ENCODE data around the gene ZNF425.

Gene ZNF425

DNA sequence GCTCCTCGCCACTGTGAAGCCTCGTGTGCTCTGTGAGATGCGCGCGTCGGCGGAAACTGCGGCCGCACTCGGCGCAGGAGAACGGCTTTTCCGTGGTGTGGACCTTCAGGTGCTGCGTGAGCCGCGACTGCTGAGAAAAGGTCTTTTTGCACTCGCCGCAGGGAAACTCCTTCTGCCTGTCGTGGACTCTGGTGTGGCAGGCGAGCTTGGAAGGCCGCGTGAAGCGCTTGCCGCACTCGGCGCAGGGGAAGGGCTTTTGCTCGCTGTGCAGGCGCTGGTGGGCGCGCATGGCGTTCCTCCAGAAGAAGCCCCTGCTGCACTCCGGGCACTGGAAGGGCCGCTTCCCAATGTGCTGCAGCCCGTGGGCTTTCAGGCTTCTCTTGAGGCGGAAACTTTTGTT lies 21.9 kb downstream of the ZNF425 start:
- Histone ChIP-seq H4K8ac (ENCODE audit: low read depth, low read length) (no peak overlapping the region), H3K14ac (ENCODE audit: low read length) (no peak overlapping the region), H3K23ac (ENCODE audit: low read length) (no peak overlapping the region), H2AK5ac (ENCODE audit: low read length) (no peak overlapping the region), H3K27me3 (ENCODE audit: insufficient read depth, low read length) (no peaks in the 10 kb centered on the region), H3K79me1 (ENCODE audit: low read length) (no peaks in the 10 kb centered on the region), H3K36me3 (ENCODE audit: control insufficient read depth in 1 of 2, insufficient read depth in 2 of 2, low read length in 2 of 2) (peaks cover 15 to 18% of the 10 kb centered on the region in 2 experiments), H3K9me3 (ENCODE audit: insufficient read depth, low read depth, low read length) (no peaks in the 10 kb centered on the region), H3K4me3 (ENCODE audit: low read depth, low read length) (no peak overlapping the region), H3K4ac (ENCODE audit: low read depth, low read length) (no peak overlapping the region), H3K27ac (ENCODE audit: low read depth, low read length) (no peak overlapping the region), H3K4me2 (ENCODE audit: low read length) (no peak overlapping the region), H3K4me1 (ENCODE audit: control insufficient read depth in 1 of 2, insufficient read depth in 2 of 2, low read length in 2 of 2) (no peaks in the 10 kb centered on the region), H2AFZ (ENCODE audit: insufficient read depth, low read length, poor library complexity) (no peak overlapping the region), H2BK5ac (ENCODE audit: low read depth, low read length, poor library complexity) (no peak overlapping the region), H2BK12ac (ENCODE audit: low read length) (no peak overlapping the region), H3K9ac (ENCODE audit: low read length) (no peak overlapping the region), H4K12ac (ENCODE audit: low read depth, low read length) (no peak overlapping the region), H3K79me2 (ENCODE audit: control insufficient read depth, insufficient read depth, low read length, poor library complexity) (no peaks in the 10 kb centered on the region), H4K91ac (ENCODE audit: low read depth, low read length) (no peak overlapping the region), H3K18ac (ENCODE audit: low read length) (no peak overlapping the region), H2BK120ac (ENCODE audit: insufficient read depth, low read length, poor library complexity) (no peak overlapping the region)
- WGBS (ENCODE audit: extremely low coverage, insufficient coverage, insufficient read length) = no CpG with 5 or more reads among the region's 35 CpGs
- DNase-seq = no peak

DNA sequence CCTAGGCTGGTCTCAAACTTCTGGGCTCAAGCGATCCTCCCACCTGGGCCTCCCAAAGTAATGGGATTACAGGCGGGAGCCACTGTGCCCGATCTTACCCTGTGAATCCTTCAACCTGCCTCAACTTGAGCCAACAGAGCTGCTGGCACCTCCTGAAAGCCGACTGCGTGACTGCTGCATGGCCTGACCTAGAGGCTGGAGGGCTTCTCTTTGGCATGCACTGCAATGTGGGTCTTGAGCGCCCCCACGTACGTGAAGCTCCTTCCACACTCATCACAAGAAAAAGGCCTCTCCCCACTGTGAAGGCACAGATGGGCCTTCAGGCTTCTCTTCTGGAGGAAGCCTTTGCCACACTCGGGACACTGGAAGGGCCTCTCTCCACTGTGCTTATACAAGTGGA lies 22.7 kb downstream of the ZNF425 start:
- H3K9me3 ChIP-seq (ENCODE audit: insufficient read depth, low read depth, low read length) = no peaks in the 10 kb centered on the region
- H2BK5ac ChIP-seq (ENCODE audit: low read depth, low read length, poor library complexity) = no peak overlapping the region
- no peak overlapping the region for H3K4ac ChIP-seq (ENCODE audit: low read depth, low read length)
- H2BK12ac ChIP-seq (ENCODE audit: low read length) = no peak overlapping the region
- H3K9ac ChIP-seq (ENCODE audit: low read length) = no peak overlapping the region
- H3K36me3 ChIP-seq (ENCODE audit: control insufficient read depth in 1 of 2, insufficient read depth in 2 of 2, low read length in 2 of 2) = peaks cover 15 to 18% of the 10 kb centered on the region in 2 experiments
- H3K27me3 ChIP-seq (ENCODE audit: insufficient read depth, low read length) = no peaks in the 10 kb centered on the region
- H2BK120ac ChIP-seq (ENCODE audit: insufficient read depth, low read length, poor library complexity) = no peak overlapping the region
- H3K4me3 ChIP-seq (ENCODE audit: low read depth, low read length) = no peak overlapping the region
- no CpG with 5 or more reads among the region's 9 CpGs for WGBS (ENCODE audit: extremely low coverage, insufficient coverage, insufficient read length)
- no peak overlapping the region for H2AFZ ChIP-seq (ENCODE audit: insufficient read depth, low read length, poor library complexity)
- no peak overlapping the region for H2AK5ac ChIP-seq (ENCODE audit: low read length)
- no peaks in the 10 kb centered on the region for H3K4me1 ChIP-seq (ENCODE audit: control insufficient read depth in 1 of 2, insufficient read depth in 2 of 2, low read length in 2 of 2)
- H3K4me2 ChIP-seq (ENCODE audit: low read length) = no peak overlapping the region
- no peaks in the 10 kb centered on the region for H3K79me1 ChIP-seq (ENCODE audit: low read length)
- no peak overlapping the region for H4K12ac ChIP-seq (ENCODE audit: low read depth, low read length)
- no peaks in the 10 kb centered on the region for H3K79me2 ChIP-seq (ENCODE audit: control insufficient read depth, insufficient read depth, low read length, poor library complexity)
- H4K8ac ChIP-seq (ENCODE audit: low read depth, low read length) = no peak overlapping the region
- DNase-seq = no peak
- H3K18ac ChIP-seq (ENCODE audit: low read length) = no peak overlapping the region
- H3K27ac ChIP-seq (ENCODE audit: low read depth, low read length) = no peak overlapping the region
- H4K91ac ChIP-seq (ENCODE audit: low read depth, low read length) = no peak overlapping the region
- no peak overlapping the region for H3K14ac ChIP-seq (ENCODE audit: low read length)
- no peak overlapping the region for H3K23ac ChIP-seq (ENCODE audit: low read length)

DNA sequence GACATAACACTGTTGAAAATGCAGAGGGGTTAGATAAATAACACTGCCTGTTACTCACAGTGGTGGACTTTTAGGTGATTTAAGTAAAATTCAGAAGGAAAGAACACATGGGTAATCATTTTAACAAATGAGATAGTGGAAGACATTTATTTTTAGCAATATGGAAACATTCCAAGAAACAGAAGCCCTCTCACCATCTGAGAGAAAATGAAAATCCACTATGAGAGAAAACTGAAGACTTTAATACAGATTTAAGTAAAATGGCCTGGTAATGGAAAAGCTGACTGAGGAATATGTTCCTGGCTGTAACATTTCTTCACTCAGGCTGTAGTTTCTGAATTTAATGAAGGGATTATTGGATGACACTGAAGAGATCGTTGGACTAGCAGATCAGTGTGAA lies 23.5 kb downstream of the ZNF425 start:
- DNase-seq = no peak
- Histone ChIP-seq H3K4me3 (ENCODE audit: low read depth, low read length) (no peak overlapping the region), H3K23ac (ENCODE audit: low read length) (no peak overlapping the region), H3K79me1 (ENCODE audit: low read length) (no peaks in the 10 kb centered on the region), H2BK12ac (ENCODE audit: low read length) (no peak overlapping the region), H3K18ac (ENCODE audit: low read length) (no peak overlapping the region), H3K79me2 (ENCODE audit: control insufficient read depth, insufficient read depth, low read length, poor library complexity) (no peaks in the 10 kb centered on the region), H3K4me2 (ENCODE audit: low read length) (no peak overlapping the region), H3K14ac (ENCODE audit: low read length) (no peak overlapping the region), H3K9ac (ENCODE audit: low read length) (no peak overlapping the region), H4K8ac (ENCODE audit: low read depth, low read length) (no peak overlapping the region), H2AFZ (ENCODE audit: insufficient read depth, low read length, poor library complexity) (no peak overlapping the region), H3K9me3 (ENCODE audit: insufficient read depth, low read depth, low read length) (no peaks in the 10 kb centered on the region), H2AK5ac (ENCODE audit: low read length) (no peak overlapping the region), H3K36me3 (ENCODE audit: control insufficient read depth in 1 of 2, insufficient read depth in 2 of 2, low read length in 2 of 2) (peaks cover 15 to 18% of the 10 kb centered on the region in 2 experiments), H3K27ac (ENCODE audit: low read depth, low read length) (no peak overlapping the region), H2BK5ac (ENCODE audit: low read depth, low read length, poor library complexity) (no peak overlapping the region), H2BK120ac (ENCODE audit: insufficient read depth, low read length, poor library complexity) (no peak overlapping the region), H3K27me3 (ENCODE audit: insufficient read depth, low read length) (no peaks in the 10 kb centered on the region), H3K4me1 (ENCODE audit: control insufficient read depth in 1 of 2, insufficient read depth in 2 of 2, low read length in 2 of 2) (no peaks in the 10 kb centered on the region), H4K91ac (ENCODE audit: low read depth, low read length) (no peak overlapping the region), H3K4ac (ENCODE audit: low read depth, low read length) (no peak overlapping the region), H4K12ac (ENCODE audit: low read depth, low read length) (no peak overlapping the region)
- no CpG with 5 or more reads among the region's 1 CpG for WGBS (ENCODE audit: extremely low coverage, insufficient coverage, insufficient read length)

GRCh38 chr7:149100821-149101220 lies 25.3 kb downstream of the ZNF425 start:
- WGBS (ENCODE audit: extremely low coverage, insufficient coverage, insufficient read length) = no CpG with 5 or more reads among the region's 2 CpGs
- Histone ChIP-seq H3K14ac (ENCODE audit: low read length) (no peak overlapping the region), H2BK12ac (ENCODE audit: low read length) (no peak overlapping the region), H3K18ac (ENCODE audit: low read length) (no peak overlapping the region), H3K4me3 (ENCODE audit: low read depth, low read length) (no peak overlapping the region), H3K4ac (ENCODE audit: low read depth, low read length) (no peak overlapping the region), H4K91ac (ENCODE audit: low read depth, low read length) (no peak overlapping the region), H2BK5ac (ENCODE audit: low read depth, low read length, poor library complexity) (no peak overlapping the region), H3K79me2 (ENCODE audit: control insufficient read depth, insufficient read depth, low read length, poor library complexity) (no peaks in the 10 kb centered on the region), H3K36me3 (ENCODE audit: control insufficient read depth in 1 of 2, insufficient read depth in 2 of 2, low read length in 2 of 2) (peaks cover 15 to 18% of the 10 kb centered on the region in 2 experiments), H4K12ac (ENCODE audit: low read depth, low read length) (no peak overlapping the region), H3K27me3 (ENCODE audit: insufficient read depth, low read length) (no peaks in the 10 kb centered on the region), H2AK5ac (ENCODE audit: low read length) (no peak overlapping the region), H2AFZ (ENCODE audit: insufficient read depth, low read length, poor library complexity) (no peak overlapping the region), H3K23ac (ENCODE audit: low read length) (no peak overlapping the region), H3K4me2 (ENCODE audit: low read length) (no peak overlapping the region), H4K8ac (ENCODE audit: low read depth, low read length) (no peak overlapping the region), H3K79me1 (ENCODE audit: low read length) (no peaks in the 10 kb centered on the region), H3K4me1 (ENCODE audit: control insufficient read depth in 1 of 2, insufficient read depth in 2 of 2, low read length in 2 of 2) (peaks cover 7% of the 10 kb centered on the region in 2 experiments), H3K27ac (ENCODE audit: low read depth, low read length) (no peak overlapping the region), H3K9me3 (ENCODE audit: insufficient read depth, low read depth, low read length) (no peaks in the 10 kb centered on the region), H3K9ac (ENCODE audit: low read length) (no peak overlapping the region), H2BK120ac (ENCODE audit: insufficient read depth, low read length, poor library complexity) (no peak overlapping the region)
- DNase-seq = no peak

All from trophoblast cell (in vitro differentiated cells and primary cell).